HCT116 (cell line): ENCODE data around the gene DUSP18. TPM values are rescaled to one million over a fixed set of nuclear protein-coding genes. Genes with fewer than 3 reads are reported as not detected.

Source experiments
- ATAC-seq: fragments of 200-7000 bp; cut with Tn5 transposase; 2 replicates; pipeline ENCODE4 v1.9.1; 2020; ENCODE audit warnings: mild to moderate bottlenecking, moderate library complexity
- BruUV-seq: library from RNA; stranded (reverse); fragments of 400-500 nt; replicated peaks from 2 replicates; lab custom pipeline; 2021; lab: Mats Ljungman, UMichigan
- CTCF ChIA-PET: fragments of 300-600 bp; sonication (Branson Sonifier 250); formaldehyde crosslinking; loops from one replicate; lab custom pipeline; 2021; ENCODE audit warnings: antibody characterized with exemption; lab: Charles Lee
- POLR2A ChIA-PET: fragments of 300-600, 350-600 bp; sonication (Branson Sonifier 250); formaldehyde crosslinking; loops from one replicate; lab custom pipeline; 2021; ENCODE audit warnings: antibody characterized with exemption; lab: Charles Lee
- RAD21 ChIA-PET, 2 experiments: fragments of 300-600 bp; sonication (Branson Sonifier 250); formaldehyde crosslinking; loops; one replicate each; lab custom pipeline; 2023; ENCODE audit warnings: low total read pairs in 2 of 2; ENCODE audit not compliant: uncharacterized antibody in 2 of 2, unreplicated experiment in 2 of 2, low non-redundant PET in 1 of 2; lab: Charles Lee
- DNase-seq: peaks from one replicate; pipeline ENCODE4 v3.0.0-alpha.2; 2010; ENCODE audit warnings: low read depth, low spot score
- H2AFZ ChIP-seq: fragments of 200-600 bp; shearing (Covaris generic), sonication (generic); 2 replicates; pipeline ENCODE4 v1.6.1; 2017; ENCODE audit warnings: low read depth, mixed run types, mixed read lengths, antibody characterized with exemption, low read length; ENCODE audit not compliant: poor library complexity, severe bottlenecking
- H3K27ac ChIP-seq: 2 replicates; pipeline ENCODE4 v1.5.1; 2012; ENCODE audit warnings: low read depth, low read length
- H3K27me3 ChIP-seq: fragments of 200-600 bp; sonication (generic); 2 replicates; pipeline ENCODE4 v1.6.1; 2016; ENCODE audit warnings: mixed run types, low read length, mixed read lengths; ENCODE audit not compliant: insufficient read depth
- H3K36me3 ChIP-seq, 2 experiments: fragments of 200-500 bp in 1 of 2; fragments of 200-600 bp in 1 of 2; sonication (Bioruptor generic) in 1 of 2; sonication (generic) in 1 of 2; 2 replicates each; pipeline versions ENCODE4 v1.5.1 to v1.6.1; 2014 to 2016; ENCODE audit warnings: low read length in 2 of 2, inconsistent platforms in 1 of 2, mixed read lengths in 1 of 2, mixed run types in 1 of 2; ENCODE audit not compliant: insufficient read depth in 2 of 2, control insufficient read depth in 1 of 2
- H3K4me1 ChIP-seq, 2 experiments: fragments of 200-600 bp in 1 of 2; sonication (generic) in 1 of 2; 2 replicates each; pipeline versions ENCODE4 v1.5.1 to v1.6.1; 2012 to 2017; ENCODE audit warnings: low read length in 2 of 2, inconsistent platforms in 1 of 2, mild to moderate bottlenecking in 1 of 2, mixed read lengths in 1 of 2, mixed run types in 1 of 2, moderate library complexity in 1 of 2; ENCODE audit not compliant: insufficient read depth in 2 of 2, control insufficient read depth in 1 of 2
- H3K4me2 ChIP-seq: fragments of 200-600 bp; sonication (generic); 2 replicates; pipeline ENCODE4 v1.6.1; 2017; ENCODE audit warnings: mixed run types, low read length, mixed read lengths
- H3K4me3 ChIP-seq, 2 experiments: fragments of 200-600 bp in 1 of 2; sonication (generic) in 1 of 2; replicated peaks in 1 of 2; 2 replicates each; pipeline ENCODE4 v1.5.1; 2011 to 2016; ENCODE audit warnings: low read length in 2 of 2, control low read depth in 1 of 2, low read depth in 1 of 2, mild to moderate bottlenecking in 1 of 2, mixed read lengths in 1 of 2, mixed run types in 1 of 2
- H3K79me2 ChIP-seq: fragments of 200-600 bp; sonication (generic); 2 replicates; pipeline ENCODE4 v1.6.1; 2017; ENCODE audit warnings: mild to moderate bottlenecking, mixed run types, low read length, moderate library complexity, mixed read lengths; ENCODE audit not compliant: insufficient read depth
- H3K9ac ChIP-seq: fragments of 200-600 bp; sonication (generic); 2 replicates; pipeline ENCODE4 v1.6.1; 2016; ENCODE audit warnings: low read length, mixed read lengths
- H3K9me2 ChIP-seq: fragments of 200-600 bp; sonication (generic), shearing (Covaris generic); 2 replicates; pipeline ENCODE4 v1.6.1; 2017; ENCODE audit warnings: mixed run types, mild to moderate bottlenecking, moderate library complexity; ENCODE audit not compliant: insufficient read depth
- H3K9me3 ChIP-seq, 2 experiments: fragments of 200-500 bp in 1 of 2; fragments of 200-600 bp in 1 of 2; sonication (Bioruptor generic) in 1 of 2; sonication (generic) in 1 of 2; 2 replicates each; pipeline ENCODE4 v1.6.1; 2014 to 2017; ENCODE audit warnings: low read length in 2 of 2, mixed read lengths in 2 of 2, inconsistent platforms in 1 of 2, low read depth in 1 of 2, mild to moderate bottlenecking in 1 of 2, mixed run types in 1 of 2, moderate library complexity in 1 of 2; ENCODE audit not compliant: control insufficient read depth in 1 of 2, insufficient read depth in 1 of 2
- H4K20me1 ChIP-seq: fragments of 200-600 bp; sonication (generic), shearing (Covaris generic); 2 replicates; pipeline ENCODE4 v1.6.1; 2017; ENCODE audit warnings: mixed run types, mild to moderate bottlenecking, moderate library complexity; ENCODE audit not compliant: insufficient read depth
- EGR1 ChIP-seq: IDR thresholded peaks from 2 replicates; pipeline ENCODE4 v1.6.1; 2012; ENCODE audit warnings: low read depth
- ELF1 ChIP-seq: IDR thresholded peaks from 2 replicates; pipeline ENCODE4 v1.6.1; 2012; ENCODE audit warnings: low read depth, borderline replicate concordance
- FOSL1 ChIP-seq: IDR thresholded peaks from 2 replicates; pipeline ENCODE4 v1.6.1; 2012; ENCODE audit warnings: low read depth
- MAX ChIP-seq: IDR thresholded peaks from 2 replicates; pipeline ENCODE4 v1.6.1; 2012
- SRF ChIP-seq: IDR thresholded peaks from 2 replicates; pipeline ENCODE4 v1.6.1; 2012; ENCODE audit warnings: low read depth
- ZFX ChIP-seq: fragments of 450-650 bp; IDR thresholded peaks from 2 replicates; pipeline ENCODE4 v1.6.1; 2017
- intact Hi-C: fragments of 100-400 bp; cut with micrococcal nuclease; formaldehyde crosslinking; loops from 2 replicates; pipeline ENCODE4 v1.10.0; 2022
- total RNA-seq: library from RNA; stranded (reverse); gene quantifications from one replicate; pipeline ENCODE4 v1.2.1, GENCODE V29; 2021; ENCODE audit not compliant: unreplicated experiment
- TF ChIP-seq, protein P1 (sequence below): IDR thresholded peaks from 2 replicates; pipeline ENCODE4 v1.6.1; 2012
- TF ChIP-seq, protein P2 (sequence below), 3 experiments: fragments of 200-600 bp in 1 of 3; sonication (generic) in 1 of 3; IDR thresholded peaks in 2 of 3; conservative IDR thresholded peaks in 1 of 3; 2 replicates each; pipeline ENCODE4 v1.5.1; 2012 to 2017; ENCODE audit warnings: low read depth in 2 of 3, low read length in 2 of 3, antibody characterized with exemption in 1 of 3, borderline replicate concordance in 1 of 3, control low read depth in 1 of 3, mild to moderate bottlenecking in 1 of 3, mixed read lengths in 1 of 3, mixed run types in 1 of 3, moderate library complexity in 1 of 3; ENCODE audit not compliant: insufficient read depth in 1 of 3
- TF ChIP-seq, protein P3 (sequence below): IDR thresholded peaks from 2 replicates; pipeline ENCODE4 v1.6.1; 2012; ENCODE audit warnings: low read depth

DUSP18 gene
- total RNA-seq, 1 experiment from 2014 or later: 9.7 TPM

DNA sequence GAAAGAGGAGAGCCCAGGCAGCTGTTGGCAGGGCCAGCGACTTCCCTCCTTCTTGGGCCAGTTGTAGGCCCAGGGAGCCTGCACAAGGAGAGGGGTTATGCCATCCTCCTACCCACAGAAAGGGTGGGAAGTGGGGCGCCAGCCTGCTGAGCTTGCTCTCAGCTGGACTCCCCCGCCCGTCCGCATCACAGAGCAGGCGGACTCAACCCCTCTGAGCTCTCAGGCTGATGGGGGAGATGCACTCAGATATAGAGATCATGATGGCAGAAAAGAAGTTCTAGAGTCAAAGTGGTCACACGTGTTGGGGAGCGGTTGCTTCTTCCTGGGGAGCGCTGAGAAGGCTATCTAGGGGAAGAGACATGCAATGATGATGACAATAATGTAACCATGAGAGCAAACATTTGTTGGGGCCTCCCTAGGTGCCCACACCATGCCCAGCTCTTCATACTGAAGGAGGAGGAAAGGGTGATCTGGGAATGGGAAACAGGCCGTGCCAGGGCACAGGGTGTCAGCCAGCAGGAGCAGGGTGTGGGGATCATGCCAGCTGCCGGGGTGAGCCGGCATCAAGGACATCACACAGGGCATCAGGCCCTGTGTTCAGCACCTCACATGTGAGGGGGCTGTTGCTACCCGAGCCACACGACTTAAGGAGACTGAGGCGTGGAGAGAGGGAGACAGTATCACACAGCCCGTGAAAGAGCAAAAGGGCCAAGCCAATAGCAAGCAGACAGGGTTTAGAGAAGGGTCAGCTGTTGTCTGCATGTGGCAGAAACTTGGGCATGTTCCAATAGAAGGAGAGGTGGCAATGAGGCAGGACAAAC lies 24.4 kb downstream of the DUSP18 start (continued):
- TF ChIP-seq MAX: no peak
- no peak for TF ChIP-seq ELF1
- TF ChIP-seq, protein P1, sequence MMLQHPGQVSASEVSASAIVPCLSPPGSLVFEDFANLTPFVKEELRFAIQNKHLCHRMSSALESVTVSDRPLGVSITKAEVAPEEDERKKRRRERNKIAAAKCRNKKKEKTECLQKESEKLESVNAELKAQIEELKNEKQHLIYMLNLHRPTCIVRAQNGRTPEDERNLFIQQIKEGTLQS: no peak
- TF ChIP-seq EGR1: no peak
- no peak for TF ChIP-seq SRF

DNA sequence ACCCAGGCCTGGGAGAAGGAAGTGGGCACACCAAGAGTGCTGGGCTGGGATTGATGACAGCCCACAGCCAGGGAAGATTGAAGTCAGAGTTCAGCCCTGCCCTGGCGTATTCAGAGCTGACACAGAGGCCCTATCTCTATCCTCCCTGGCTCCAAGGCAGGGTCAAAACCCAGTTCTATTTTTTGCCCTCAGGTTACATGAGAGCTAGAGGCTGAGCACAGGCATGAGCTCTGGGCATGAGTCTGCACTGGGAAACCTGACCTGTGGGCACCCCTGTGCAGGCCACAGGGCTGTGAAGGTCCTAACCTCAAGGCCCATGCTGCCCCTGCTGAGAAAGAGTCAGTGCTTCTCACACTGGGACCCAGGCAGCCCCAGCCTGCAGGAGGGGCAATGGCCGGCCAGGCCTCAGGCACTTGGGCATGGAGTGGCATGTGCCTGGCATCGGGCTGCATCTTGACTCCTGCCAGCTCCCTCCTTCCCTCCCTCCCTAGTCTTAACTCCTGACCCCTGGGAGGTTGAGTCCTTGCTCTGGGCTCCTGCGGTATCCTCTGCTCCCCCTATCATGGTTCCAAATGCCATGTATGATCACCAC lies 26.7 kb downstream of the DUSP18 start:
- peaks cover 18% of the 10 kb centered on the region; the same call in 1 of the 2 replicates for H3K79me2 ChIP-seq
- no peaks in the 10 kb centered on the region for H4K20me1 ChIP-seq
- intact Hi-C loops: no loop called here
- ChIA-PET POLR2A (interaction anchor here (0.7 kb wide), 1 partner anchor 15 kb away, joined by 3 read pairs; no protein-coding TSS in a partner anchor), CTCF (no interaction called here), RAD21 (no interaction called here)
- no peak for TF ChIP-seq ZFX
- H3K4me3 ChIP-seq: no peak overlapping the region
- DNase-seq: no peak
- H3K9me3 ChIP-seq: no peaks in the 10 kb centered on the region
- H3K9ac ChIP-seq: no peak overlapping the region
- peaks cover 10 to 18% of the 10 kb centered on the region in 2 experiments for H3K4me1 ChIP-seq
- no peak overlapping the region for H3K4me2 ChIP-seq
- no peak for ATAC-seq
- no peaks in the 10 kb centered on the region for H3K27me3 ChIP-seq
- H3K27ac ChIP-seq: no peak overlapping the region
- no TSS peak for BruUV-seq
- no peaks in the 10 kb centered on the region for H3K36me3 ChIP-seq
- no peak overlapping the region for H2AFZ ChIP-seq
- H3K9me2 ChIP-seq: no peaks in the 10 kb centered on the region

GRCh38 chr22:30640361-30640760 lies 27.3 kb downstream of the DUSP18 start:
- H3K4me1 ChIP-seq: peaks cover 10 to 21% of the 10 kb centered on the region in 2 experiments
- no peak for DNase-seq
- no peaks in the 10 kb centered on the region for H3K36me3 ChIP-seq
- H2AFZ ChIP-seq: no peak overlapping the region
- intact Hi-C loops: no loop called here
- no peak overlapping the region for H3K9ac ChIP-seq
- no peaks in the 10 kb centered on the region for H4K20me1 ChIP-seq
- H3K4me3 ChIP-seq: no peak overlapping the region
- H3K4me2 ChIP-seq: no peak overlapping the region
- ChIA-PET POLR2A (no interaction called here), CTCF (no interaction called here), RAD21 (no interaction called here)
- no TSS peak for BruUV-seq
- H3K9me2 ChIP-seq: no peaks in the 10 kb centered on the region
- H3K9me3 ChIP-seq: no peaks in the 10 kb centered on the region
- no peak overlapping the region for H3K27ac ChIP-seq
- peaks cover 18% of the 10 kb centered on the region; the same call in 1 of the 2 replicates for H3K79me2 ChIP-seq
- no peak for ATAC-seq
- H3K27me3 ChIP-seq: no peaks in the 10 kb centered on the region
- TF ChIP-seq EGR1 (no peak), FOSL1 (no peak), MAX (no peak)
- TF ChIP-seq, protein P2, sequence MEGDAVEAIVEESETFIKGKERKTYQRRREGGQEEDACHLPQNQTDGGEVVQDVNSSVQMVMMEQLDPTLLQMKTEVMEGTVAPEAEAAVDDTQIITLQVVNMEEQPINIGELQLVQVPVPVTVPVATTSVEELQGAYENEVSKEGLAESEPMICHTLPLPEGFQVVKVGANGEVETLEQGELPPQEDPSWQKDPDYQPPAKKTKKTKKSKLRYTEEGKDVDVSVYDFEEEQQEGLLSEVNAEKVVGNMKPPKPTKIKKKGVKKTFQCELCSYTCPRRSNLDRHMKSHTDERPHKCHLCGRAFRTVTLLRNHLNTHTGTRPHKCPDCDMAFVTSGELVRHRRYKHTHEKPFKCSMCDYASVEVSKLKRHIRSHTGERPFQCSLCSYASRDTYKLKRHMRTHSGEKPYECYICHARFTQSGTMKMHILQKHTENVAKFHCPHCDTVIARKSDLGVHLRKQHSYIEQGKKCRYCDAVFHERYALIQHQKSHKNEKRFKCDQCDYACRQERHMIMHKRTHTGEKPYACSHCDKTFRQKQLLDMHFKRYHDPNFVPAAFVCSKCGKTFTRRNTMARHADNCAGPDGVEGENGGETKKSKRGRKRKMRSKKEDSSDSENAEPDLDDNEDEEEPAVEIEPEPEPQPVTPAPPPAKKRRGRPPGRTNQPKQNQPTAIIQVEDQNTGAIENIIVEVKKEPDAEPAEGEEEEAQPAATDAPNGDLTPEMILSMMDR (IDR thresholded peaks at IDR 0.05 in 2 of 3, conservative IDR thresholded peaks at IDR 0.05 in 1 of 3; ENCODE audit: borderline replicate concordance in 1 of 3, insufficient read depth in 1 of 3, low read depth in 2 of 3, low read length in 2 of 3): no peak
- TF ChIP-seq, protein P3, sequence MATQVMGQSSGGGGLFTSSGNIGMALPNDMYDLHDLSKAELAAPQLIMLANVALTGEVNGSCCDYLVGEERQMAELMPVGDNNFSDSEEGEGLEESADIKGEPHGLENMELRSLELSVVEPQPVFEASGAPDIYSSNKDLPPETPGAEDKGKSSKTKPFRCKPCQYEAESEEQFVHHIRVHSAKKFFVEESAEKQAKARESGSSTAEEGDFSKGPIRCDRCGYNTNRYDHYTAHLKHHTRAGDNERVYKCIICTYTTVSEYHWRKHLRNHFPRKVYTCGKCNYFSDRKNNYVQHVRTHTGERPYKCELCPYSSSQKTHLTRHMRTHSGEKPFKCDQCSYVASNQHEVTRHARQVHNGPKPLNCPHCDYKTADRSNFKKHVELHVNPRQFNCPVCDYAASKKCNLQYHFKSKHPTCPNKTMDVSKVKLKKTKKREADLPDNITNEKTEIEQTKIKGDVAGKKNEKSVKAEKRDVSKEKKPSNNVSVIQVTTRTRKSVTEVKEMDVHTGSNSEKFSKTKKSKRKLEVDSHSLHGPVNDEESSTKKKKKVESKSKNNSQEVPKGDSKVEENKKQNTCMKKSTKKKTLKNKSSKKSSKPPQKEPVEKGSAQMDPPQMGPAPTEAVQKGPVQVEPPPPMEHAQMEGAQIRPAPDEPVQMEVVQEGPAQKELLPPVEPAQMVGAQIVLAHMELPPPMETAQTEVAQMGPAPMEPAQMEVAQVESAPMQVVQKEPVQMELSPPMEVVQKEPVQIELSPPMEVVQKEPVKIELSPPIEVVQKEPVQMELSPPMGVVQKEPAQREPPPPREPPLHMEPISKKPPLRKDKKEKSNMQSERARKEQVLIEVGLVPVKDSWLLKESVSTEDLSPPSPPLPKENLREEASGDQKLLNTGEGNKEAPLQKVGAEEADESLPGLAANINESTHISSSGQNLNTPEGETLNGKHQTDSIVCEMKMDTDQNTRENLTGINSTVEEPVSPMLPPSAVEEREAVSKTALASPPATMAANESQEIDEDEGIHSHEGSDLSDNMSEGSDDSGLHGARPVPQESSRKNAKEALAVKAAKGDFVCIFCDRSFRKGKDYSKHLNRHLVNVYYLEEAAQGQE: no peak
